GM12865 (cell line): ENCODE results near the gene PMEL.

Experiments used
- DNase-seq: peaks from one replicate; pipeline ENCODE4 v3.0.0; 2010; ENCODE audit warnings: low read depth
- H3K4me3 ChIP-seq: 2 replicates; pipeline ENCODE4 v1.5.1; 2011; ENCODE audit warnings: mild to moderate bottlenecking, low read depth, low read length, control low read depth
- TF ChIP-seq, protein P1 (sequence below): IDR thresholded peaks from 2 replicates; pipeline ENCODE4 v1.5.1; 2011; ENCODE audit warnings: low read length, control low read depth, low read depth, inconsistent platforms; ENCODE audit not compliant: insufficient read depth; ENCODE audit errors: missing control alignments

Gene PMEL

DNA sequence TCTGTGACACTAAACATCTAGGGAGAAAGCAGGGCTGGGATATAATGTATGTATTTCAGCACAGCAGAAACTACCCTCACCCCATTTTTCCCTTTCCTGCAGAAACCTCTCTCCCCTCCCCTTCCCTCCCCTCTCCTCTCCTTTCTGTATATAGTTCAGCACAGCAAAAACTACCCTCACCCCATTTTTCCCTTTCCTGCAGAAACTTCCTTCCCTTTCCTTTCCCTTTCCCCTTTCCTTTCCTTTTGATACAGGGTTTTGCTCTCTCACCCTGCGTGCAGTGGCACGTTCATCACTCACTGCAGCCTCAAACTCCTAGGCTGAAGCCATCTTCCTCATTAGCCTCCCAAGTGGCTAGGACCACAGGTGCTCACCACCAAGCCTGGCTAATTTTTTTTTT is 2.1 kb downstream of the PMEL start:
- TF ChIP-seq, protein P1, sequence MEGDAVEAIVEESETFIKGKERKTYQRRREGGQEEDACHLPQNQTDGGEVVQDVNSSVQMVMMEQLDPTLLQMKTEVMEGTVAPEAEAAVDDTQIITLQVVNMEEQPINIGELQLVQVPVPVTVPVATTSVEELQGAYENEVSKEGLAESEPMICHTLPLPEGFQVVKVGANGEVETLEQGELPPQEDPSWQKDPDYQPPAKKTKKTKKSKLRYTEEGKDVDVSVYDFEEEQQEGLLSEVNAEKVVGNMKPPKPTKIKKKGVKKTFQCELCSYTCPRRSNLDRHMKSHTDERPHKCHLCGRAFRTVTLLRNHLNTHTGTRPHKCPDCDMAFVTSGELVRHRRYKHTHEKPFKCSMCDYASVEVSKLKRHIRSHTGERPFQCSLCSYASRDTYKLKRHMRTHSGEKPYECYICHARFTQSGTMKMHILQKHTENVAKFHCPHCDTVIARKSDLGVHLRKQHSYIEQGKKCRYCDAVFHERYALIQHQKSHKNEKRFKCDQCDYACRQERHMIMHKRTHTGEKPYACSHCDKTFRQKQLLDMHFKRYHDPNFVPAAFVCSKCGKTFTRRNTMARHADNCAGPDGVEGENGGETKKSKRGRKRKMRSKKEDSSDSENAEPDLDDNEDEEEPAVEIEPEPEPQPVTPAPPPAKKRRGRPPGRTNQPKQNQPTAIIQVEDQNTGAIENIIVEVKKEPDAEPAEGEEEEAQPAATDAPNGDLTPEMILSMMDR = no peak
- H3K4me3 ChIP-seq = no peak overlapping the region
- no peak for DNase-seq

DNA sequence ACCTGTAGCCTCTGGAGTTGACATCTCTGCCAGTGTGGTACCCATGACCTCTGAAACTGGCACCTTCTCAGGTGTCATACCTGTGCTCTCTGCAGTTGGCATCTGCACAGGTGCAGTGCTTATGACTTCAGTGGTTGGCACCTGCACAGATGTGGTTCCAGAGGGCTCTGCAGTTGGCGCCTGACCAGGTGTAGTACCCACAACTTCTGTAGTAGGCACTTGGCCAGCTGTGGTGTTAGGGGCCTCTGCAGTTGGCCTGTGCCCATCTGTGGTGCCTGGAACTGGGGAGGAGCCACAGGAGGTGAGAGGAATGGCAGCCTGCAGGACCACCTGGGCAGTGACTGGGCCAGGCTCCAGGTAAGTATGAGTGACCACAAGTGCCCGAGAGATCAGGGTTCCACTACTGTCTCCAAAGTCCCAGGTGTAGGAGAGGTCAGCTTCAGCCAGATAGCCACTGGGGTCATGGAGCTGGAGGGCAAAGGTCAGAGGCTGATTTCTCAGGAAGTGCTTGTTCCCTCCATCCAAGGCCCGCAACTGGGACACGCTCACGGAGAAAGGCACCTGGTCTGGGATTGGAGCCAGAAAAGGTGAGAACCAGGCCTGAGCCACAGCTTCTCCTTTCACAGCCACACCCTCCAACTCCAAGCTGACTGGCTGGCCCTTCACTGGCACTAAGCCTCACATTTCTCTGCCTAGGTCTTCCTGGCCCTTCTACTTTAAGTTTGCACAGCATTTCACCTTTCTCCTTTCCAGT is 8.6 kb downstream of the PMEL start:
- H3K4me3 ChIP-seq = no peak overlapping the region
- TF ChIP-seq, protein P1 = no peak
- no peak for DNase-seq

DNA sequence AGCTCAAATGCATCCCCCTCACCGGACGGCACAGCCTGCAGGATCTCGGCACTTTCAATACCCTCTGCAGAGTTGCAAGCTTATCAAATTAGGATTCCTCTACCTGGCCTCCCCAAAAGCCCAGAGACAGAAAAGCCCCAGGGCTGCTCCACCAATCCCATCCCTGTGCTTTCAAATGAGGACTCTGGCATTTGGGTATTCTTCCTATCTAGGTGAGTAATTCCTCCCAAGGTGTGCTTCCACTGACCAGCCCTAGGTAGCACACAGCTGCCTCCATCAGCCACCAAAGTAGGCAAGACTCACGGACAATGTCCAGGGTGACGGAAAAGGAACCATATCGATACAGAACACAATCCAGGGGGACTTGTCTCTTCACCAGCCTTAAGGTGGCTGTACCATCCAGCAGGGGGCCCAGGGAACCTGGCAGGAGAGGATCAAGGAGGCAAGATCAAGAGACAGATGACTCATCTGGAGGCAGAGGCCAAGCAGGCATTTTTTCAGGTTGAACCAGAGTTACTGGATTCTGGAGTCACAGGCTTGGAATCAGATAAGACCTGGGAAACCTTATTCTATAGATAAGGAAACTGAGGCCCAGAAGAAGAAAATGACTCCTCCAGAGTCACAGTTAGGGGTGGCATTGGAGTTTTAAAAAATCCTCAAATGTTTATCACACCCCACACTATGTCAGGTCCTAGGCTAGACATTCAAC is 9.9 kb downstream of the PMEL start:
- peak; percentile 44 for DNase-seq
- H3K4me3 ChIP-seq = no peak overlapping the region
- TF ChIP-seq, protein P1 = peak; percentile 39

DNA sequence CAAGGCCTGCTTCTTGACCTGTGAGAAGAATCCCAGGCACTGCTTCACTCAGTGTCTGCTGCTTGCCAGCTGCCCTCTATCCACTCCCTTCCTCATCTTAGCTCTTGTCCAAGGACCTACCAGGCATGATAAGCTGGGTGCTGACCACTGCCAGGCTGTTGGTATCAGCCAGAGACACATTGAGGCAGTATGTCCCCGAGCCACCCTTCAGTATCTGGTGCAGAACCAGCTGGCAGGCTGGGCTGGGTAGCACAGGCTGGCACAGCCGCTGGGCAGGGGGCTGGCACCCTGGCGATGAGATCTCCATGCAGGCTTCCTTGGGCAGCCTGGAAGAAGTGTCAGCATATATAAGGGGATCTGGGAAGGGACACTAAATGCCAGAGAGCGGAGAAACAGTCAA is 10.5 kb downstream of the PMEL start:
- TF ChIP-seq, protein P1 = no peak
- H3K4me3 ChIP-seq = no peak overlapping the region
- DNase-seq = no peak

DNA sequence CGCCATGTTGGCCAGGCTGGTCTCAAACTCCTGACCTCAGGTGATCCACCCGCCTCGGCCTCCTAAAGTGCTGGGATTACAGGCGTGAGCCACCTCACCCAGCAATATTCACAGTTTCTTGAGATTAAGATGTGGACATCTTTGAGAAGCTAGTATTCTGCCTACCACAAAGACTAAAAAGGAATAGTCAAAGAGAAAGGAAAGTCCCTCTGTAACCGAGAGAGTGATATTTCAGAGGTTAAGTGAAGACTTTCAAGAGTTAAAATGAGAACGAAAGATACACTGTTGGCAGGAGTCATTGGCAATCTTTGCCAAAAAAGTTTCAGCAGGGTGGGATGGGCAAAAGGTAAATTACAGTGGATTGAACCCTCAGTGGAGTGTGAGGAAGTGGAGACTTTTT is 19.3 kb downstream of the PMEL start:
- peak; percentile 59 for DNase-seq
- no peak overlapping the region for H3K4me3 ChIP-seq
- TF ChIP-seq, protein P1 = no peak

DNA sequence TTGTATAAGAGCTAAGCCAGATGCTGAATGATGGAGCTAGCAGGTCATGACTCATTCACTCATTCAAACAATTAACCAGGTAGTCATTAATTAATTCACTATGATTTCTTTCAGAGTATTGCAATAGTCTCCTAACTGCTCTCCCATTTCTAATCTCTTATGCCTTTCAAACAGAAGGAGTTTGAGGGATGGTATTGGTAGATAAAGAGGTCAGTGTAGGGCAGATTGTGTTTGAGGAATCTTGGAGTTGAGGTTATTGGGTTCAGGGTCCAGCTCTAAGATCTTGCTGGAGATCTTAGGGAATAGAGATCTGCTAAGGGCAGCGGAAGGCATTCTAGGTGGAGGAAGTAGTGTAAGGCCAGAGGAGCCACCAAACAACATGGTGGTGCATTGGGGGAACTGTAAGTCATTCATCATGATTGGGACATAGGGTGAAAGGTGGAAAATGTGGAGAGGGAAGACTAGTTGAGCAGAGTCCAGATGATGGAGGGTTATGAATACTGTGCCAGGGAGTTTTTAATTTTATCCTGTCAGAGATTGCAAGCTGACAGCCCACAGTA is 23.2 kb downstream of the PMEL start:
- TF ChIP-seq, protein P1 = no peak
- no peak for DNase-seq
- H3K4me3 ChIP-seq = no peak overlapping the region
